GM19467 (cell line): ENCODE measurements around the gene DDI2.
"Not testable (repeated sequence)": the region's sequence is repeated elsewhere in the genome, so short reads cannot be mapped to it uniquely, and the experiment has no call there.

Experiments used
- ATAC-seq: cut with Tn5 transposase; IDR thresholded peaks from one replicate; pipeline ENCODE4 v1.9.1; 2021; ENCODE audit warnings: mild to moderate bottlenecking, moderate library complexity; ENCODE audit not compliant: unreplicated experiment

Gene DDI2

DNA sequence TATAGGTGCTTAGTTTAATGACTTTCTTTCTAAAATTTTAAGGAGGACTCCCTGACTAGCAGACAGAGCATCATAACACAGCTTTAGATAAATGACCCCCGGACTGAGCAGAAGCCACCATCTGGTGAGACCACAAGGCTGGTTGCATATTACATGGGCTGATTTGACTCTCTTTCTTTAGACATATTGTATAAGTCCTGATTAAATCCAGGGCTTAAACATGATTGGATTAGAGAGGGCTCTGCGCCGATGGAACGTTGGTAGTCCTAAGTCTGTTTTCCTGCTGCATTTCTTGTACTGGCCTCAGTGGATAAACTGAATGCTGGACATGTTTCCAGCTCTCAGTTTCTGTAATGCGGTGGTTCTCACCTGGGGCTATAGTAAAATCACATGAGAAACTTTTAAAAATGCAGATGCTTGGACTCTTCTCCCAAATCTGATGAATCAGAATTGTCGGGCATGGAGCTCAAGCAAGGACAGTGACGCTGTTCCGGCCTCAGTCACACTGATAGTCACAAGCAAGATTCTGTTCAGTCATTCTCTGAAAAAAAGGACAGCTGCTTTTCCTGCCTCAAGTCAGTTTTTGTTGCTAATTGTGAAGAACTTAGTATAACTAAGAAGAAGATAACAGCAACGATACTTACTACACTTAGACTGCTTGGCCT, 16.6 kb downstream of the DDI2 start:
- no peak for ATAC-seq

DNA sequence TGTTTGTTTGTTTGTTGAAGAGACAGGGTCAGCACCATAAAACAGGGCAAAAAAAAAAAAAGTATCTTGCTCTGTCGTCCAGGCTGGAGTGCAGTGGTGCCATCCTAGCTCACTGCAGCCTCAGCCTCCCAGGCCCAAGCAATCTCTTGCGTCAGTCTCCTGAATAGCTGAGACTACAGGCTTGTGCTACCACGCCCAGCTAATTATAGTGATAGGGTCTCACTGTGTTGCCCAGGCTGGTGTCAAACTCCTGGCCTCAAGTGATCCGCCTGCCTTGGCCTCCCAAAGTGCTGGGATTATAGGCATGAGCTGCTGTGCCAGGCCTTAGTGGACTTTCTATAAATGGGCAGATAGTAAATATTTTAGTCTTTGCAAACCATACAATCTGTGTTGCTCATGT, 19.2 kb downstream of the DDI2 start:
- no peak for ATAC-seq

DNA sequence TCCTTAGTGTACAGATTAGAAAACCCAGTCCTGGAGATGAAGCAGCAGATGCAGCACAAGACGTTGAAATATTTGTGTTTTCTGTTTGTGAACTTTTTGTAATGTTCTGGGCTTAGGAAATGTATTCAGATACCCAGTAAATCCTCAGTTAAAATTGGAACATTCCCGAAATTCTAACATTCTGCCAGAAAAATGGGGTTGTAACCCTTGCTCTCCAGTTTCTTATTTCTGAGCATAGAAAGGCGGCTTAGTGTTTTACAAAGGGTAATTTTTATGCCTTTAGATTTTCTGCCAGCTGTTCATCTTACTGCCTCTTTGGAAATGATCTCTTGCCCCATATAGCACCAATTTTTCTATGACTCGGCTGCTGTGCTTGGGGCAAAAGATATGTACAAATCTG, 20.6 kb downstream of the DDI2 start:
- no peak for ATAC-seq

- no peak for ATAC-seq
Measured at GRCh38 chr1:15639262-15639661, 22.0 kb downstream of the DDI2 start.

- no peak for ATAC-seq
Measured at GRCh38 chr1:15639931-15640330, 22.7 kb downstream of the DDI2 start.

- no peak for ATAC-seq
Measured at GRCh38 chr1:15640667-15641066, 23.4 kb downstream of the DDI2 start.

GRCh38 chr1:15649937-15650336, 32.7 kb downstream of the DDI2 start:
- ATAC-seq = no peak

GRCh38 chr1:15650433-15650832, 33.2 kb downstream of the DDI2 start:
- no peak for ATAC-seq

- ATAC-seq = not testable (repeated sequence)
Measured at GRCh38 chr1:15652130-15652529, 34.9 kb downstream of the DDI2 start.

GRCh38 chr1:15654091-15654690, 36.9 kb downstream of the DDI2 start:
- ATAC-seq = no peak

DNA sequence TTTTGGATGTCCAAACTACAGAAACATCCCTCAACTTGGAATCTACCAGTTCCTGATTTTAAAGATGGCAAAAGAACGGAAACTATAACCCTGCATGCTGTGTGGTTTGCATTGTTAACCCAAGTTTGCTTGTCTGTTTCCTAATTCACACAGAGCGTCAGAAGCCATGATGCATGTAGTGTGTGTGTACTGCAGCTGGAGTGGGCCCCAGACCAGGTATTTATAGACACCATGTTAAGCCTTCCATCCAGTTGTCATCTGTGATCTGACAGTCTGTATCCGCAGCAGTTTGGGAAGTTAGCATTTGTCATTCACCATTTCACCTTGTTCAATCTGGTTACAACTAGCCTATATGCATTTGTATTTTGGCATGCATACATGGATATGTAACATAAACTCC, 39.2 kb downstream of the DDI2 start:
- ATAC-seq = no peak

DNA sequence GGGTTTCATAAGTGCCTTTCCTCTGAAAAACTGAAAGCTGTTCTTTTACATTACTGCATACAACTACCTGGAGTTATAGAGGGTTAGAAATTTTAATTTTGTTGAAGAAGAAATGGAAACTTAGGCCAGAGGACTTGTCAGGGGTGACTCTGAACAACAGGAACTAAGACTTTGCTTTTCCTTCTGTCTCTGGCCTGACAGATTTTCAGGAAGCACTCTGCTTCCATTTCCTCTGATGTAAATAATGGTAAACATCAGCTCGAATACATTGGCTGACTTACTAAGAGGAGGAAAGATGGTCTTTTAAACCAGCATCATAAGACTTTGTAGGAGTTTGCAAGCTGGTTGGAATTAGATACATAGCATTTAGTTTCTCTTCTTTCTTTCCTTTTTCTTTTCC, 39.8 kb downstream of the DDI2 start:
- ATAC-seq = no peak

DNA sequence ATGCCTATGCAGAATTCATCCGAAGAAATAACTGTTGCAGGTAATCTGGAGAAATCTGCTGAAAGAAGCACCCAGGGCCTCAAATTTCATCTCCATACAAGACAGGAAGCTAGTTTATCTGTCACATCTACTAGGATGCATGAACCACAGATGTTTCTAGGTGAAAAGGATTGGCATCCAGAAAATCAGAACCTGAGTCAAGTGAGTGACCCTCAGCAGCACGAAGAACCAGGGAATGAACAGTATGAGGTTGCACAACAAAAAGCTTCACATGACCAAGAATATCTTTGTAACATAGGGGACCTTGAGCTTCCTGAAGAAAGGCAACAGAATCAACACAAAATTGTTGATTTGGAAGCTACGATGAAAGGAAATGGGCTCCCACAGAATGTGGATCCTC, 42.9 kb downstream of the DDI2 start:
- no peak for ATAC-seq

DNA sequence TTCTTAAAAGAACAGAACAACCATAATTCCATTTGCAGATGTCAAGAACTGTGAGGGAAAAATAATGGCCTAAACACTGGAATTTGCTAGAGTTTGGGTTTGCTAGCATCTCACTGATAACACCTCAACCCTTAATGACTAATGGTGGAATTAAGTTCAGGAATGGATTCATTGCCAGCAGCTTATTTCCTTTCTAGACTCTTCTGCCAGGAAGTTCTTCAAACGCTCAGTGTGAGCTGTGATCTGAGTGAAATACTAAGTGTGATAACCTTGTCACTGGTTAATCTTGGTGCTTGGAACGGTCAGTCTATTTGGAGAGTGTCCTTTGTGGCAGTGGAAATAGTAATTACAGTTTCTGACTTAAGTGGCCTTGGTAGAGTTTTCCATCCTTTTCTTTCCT, 45.2 kb downstream of the DDI2 start:
- ATAC-seq = no peak

GRCh38 chr1:15663925-15664324, 46.7 kb downstream of the DDI2 start:
- no peak for ATAC-seq

GRCh38 chr1:15667362-15667761, 50.1 kb downstream of the DDI2 start:
- ATAC-seq = no peak

DNA sequence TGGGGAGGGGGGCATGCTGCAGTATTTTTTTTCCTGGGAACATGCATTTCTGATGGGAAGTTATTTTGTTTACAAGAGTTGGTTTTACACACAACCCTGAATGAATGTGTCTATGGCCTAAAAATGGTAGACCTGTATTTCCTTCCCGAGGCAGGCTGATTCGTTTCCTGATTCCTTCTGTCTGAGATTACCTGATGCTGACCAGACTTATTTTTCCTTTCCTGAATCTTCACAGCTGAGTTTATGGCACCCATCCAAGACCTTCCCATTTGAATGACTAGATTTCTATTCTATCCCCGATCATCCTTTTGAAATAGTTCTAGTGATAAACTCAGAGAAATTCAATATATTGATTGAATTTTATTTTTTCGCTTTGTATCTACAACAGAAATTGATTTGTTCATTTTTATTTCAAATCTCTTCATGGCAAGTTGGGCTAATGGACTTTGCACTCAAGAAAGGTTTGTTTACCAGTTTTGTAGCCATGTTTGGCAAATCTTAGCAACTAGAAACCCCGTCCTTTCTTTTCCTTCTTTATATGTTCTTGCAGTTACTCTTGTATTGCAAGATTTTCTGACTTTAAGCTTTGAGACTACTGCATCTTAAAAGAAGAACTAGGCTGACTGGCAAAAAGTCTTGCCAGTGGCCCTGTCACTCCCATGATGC, 51.0 kb downstream of the DDI2 start:
- no peak for ATAC-seq

GRCh38 chr1:15669074-15669473, 51.8 kb downstream of the DDI2 start:
- no peak for ATAC-seq

GRCh38 chr1:15669864-15670263, 52.6 kb downstream of the DDI2 start:
- ATAC-seq = no peak

DNA sequence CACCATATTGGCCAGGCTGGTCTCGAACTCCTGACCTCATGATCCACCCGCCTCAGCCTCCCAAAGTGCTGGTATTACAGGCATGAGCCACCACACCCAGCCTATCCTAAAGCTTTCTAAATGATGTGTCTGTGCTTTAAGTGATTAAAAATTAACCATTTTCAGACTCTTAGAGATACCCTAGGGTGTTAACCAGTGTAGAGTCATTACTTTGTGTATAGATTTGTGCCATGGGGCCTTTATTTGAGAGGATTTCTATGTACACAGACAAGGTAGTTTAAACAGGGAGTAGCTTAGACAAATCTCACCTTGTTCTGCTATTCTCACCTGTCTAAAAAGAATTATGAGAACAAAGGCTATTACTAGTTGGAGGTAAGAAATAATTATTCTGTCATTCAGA, 54.2 kb downstream of the DDI2 start:
- no peak for ATAC-seq

- ATAC-seq = no peak
Measured at GRCh38 chr1:15674386-15675159, 57.3 kb downstream of the DDI2 start.

GRCh38 chr1:15676010-15676409, 58.8 kb downstream of the DDI2 start:
- no peak for ATAC-seq
